GM12873 (cell line): Measurements from ENCODE around the gene PEX26.

Experiments
- CTCF ChIP-seq: IDR thresholded peaks from 2 replicates; pipeline ENCODE4 v1.5.1; 2012; ENCODE audit warnings: low read depth, mild to moderate bottlenecking, moderate library complexity, low read length, control low read depth; ENCODE audit not compliant: insufficient read depth; ENCODE audit errors: missing control alignments

Gene PEX26

DNA sequence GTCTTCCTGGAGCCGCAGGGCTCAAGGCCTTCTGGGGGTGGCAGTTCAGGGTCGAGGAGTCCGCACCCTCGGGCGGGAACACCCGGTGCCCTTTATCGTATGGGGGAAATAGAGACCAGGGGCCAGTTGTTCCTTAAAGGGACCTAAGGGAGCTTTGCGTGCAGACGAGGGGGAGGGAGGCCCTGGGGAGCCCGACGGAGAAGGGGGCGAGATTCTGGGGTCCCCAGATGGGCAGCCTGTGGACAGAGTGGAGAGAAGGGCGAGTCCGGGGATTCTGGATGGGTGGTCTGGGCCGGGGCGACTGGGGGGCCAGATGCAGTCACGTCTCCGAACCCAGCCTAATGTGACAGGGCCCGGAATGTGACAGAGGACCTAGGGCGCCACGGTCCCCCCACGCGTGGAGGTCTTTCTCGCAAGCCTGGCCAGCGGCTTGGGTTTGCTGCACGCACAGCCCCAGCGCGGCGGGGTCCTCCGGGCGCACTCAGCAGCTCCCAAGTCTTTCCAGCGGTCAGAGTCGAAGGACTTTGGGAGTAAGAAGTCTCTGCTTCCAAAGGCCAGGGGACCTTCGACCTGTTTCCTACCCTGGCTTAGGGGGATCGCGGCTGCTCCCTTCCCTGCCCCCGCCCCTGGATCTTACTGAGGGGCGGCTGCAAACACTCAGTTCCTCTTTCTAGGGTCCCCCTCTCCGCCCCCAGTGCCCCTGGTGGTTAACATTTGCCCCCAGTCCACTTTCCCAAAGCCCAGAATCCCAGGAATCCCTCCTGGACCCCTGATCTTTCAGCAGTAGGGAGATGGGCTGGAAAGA is 33.4 kb downstream of the PEX26 start:
- TF ChIP-seq CTCF: no peak

- no peak for TF ChIP-seq CTCF
Observed at GRCh38 chr22:18111759-18112330, 34.1 kb downstream of the PEX26 start.

GRCh38 chr22:18112440-18112839 is 34.6 kb downstream of the PEX26 start:
- TF ChIP-seq CTCF: no peak

- TF ChIP-seq CTCF: no peak
Observed at GRCh38 chr22:18113680-18114394, 36.0 kb downstream of the PEX26 start.

DNA sequence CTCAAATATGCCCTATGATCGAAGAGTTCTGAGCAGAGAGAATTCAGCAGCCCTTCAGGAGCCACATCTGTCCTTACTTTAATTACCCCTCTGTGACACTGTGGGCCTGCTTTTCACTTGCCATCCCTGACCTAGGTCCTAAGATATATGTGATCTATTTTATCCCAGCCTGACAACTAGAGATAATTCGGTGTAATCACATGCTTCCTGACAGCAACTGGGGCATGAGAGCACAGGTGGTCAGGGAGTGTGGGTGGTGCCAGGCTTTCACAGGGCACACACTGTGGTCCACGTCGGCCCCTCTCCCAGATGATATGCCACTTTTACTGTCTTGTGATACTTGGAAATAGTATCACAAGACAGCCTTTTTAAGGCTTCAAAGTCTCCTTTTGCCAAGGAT is 36.7 kb downstream of the PEX26 start:
- no peak for TF ChIP-seq CTCF

DNA sequence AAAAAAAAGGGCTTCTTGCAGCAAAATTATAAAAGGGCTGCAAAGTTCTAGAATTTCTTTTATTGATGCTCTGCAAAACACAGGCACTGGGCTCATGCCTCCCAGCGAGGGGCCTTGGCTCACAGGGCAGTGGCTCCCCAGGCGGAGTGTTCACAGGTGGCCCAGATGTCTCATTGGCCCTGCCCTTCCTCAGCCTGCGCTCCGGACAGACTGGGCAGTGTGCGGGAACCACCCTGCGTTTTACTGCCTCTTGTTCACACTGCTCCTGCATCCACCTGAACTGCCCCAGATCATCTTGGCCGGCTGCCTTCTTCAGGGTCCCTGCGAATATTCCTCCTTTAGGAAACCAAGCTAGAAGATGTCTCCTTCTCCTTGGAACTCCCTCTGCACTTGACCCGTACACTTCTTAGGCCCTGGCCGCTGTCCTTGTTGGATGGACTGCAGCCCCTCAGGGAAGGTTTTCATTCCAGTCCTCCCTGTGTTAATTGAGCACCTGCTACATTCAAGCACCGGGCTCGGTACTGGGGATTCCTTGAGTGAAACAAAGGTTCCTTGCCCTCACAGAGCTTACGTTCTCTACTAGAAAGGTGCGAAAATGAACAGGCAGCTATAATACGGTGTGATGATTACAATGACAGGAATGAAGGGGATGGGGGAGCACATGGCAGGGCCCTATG is 37.3 kb downstream of the PEX26 start:
- no peak for TF ChIP-seq CTCF

GRCh38 chr22:18115906-18116371 is 38.1 kb downstream of the PEX26 start:
- TF ChIP-seq CTCF: no peak
